SH-SY5Y (cell line): ENCODE data around the gene FAR1.

Experiments used
- GATA2 ChIP-seq: IDR thresholded peaks from 2 replicates; pipeline ENCODE4 v1.6.1; 2011; ENCODE audit warnings: mild to moderate bottlenecking, low read depth, low read length
- GATA3 ChIP-seq: IDR thresholded peaks from 2 replicates; pipeline ENCODE4 v1.6.1; 2011; ENCODE audit warnings: low read depth, mild to moderate bottlenecking, low read length, moderate library complexity

- no peak for TF ChIP-seq GATA2
- no peak for TF ChIP-seq GATA3
Observed at GRCh38 chr11:13620063-13620462, 48.4 kb upstream of the FAR1 start.
